Measurements from ENCODE around the gene ZNF175.

DNA sequence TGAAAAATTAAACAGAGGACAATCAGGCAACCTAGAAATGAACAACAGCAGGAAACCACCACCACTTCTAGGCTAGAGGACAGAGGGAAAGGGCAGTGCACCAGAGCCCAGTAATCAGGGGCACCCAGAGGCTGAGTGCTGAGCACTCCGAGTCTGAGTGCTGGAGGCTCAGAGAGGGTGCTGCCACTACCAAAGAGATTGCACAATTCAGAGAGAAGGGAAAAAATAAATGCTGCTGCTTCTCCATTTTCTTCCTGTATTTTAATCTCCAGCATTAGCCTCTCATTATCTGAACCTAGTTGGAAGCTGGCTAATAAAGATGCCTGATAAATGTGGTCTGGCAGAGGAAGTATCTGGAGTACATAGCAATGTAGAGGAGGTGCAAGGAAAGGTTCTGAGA lies 11.8 kb upstream of the ZNF175 start:
- TF ChIP-seq CUX1 (IDR thresholded peaks at IDR 0.05; ENCODE audit: insufficient replicate concordance, low read depth, low read length), result no peak
- no peak for TF ChIP-seq POLR2AphosphoS5 (IDR thresholded peaks at IDR 0.05; ENCODE audit: low read length)
